AG04450 (cell line): ENCODE data around the gene RPL36. TPM values are rescaled to one million over a fixed set of nuclear protein-coding genes. Genes with fewer than 3 reads are reported as not detected.

Experiments used
- CTCF ChIA-PET: fragments of 300-600, 350-600 bp; formaldehyde crosslinking; extraction: SDS; loops from one replicate; lab custom pipeline; 2022; ENCODE audit warnings: antibody characterized with exemption, inconsistent platforms; lab: Charles Lee
- POLR2A ChIA-PET: fragments of 350-600 bp; formaldehyde crosslinking; extraction: SDS; loops from one replicate; lab custom pipeline; 2021; ENCODE audit warnings: antibody characterized with exemption, inconsistent platforms; lab: Yijun Ruan, JAX
- DNase-seq: peaks from one replicate; pipeline ENCODE4 v3.0.0-alpha.2; 2011; ENCODE audit warnings: low read depth, low spot score
- H3K27ac ChIP-seq: one replicate; pipeline ENCODE4 v1.5.1; 2012; ENCODE audit warnings: low read depth, low read length, control low read depth
- H3K27me3 ChIP-seq: one replicate; pipeline ENCODE4 v1.6.0; 2012; ENCODE audit warnings: low read length; ENCODE audit not compliant: control insufficient read depth, insufficient read depth
- H3K4me3 ChIP-seq: 2 replicates; pipeline ENCODE4 v1.5.1; 2011; ENCODE audit warnings: mild to moderate bottlenecking, low read depth, low read length, control low read depth
- H3K9me3 ChIP-seq: 2 replicates; pipeline ENCODE4 v1.5.1; 2012; ENCODE audit warnings: low read length; ENCODE audit not compliant: control insufficient read depth, insufficient read depth
- polyA plus RNA-seq: library from polyadenylated mRNA; depleted of rRNA; stranded (reverse); fragments of >200 nt; gene quantifications from 2 replicates; pipeline ENCODE4 v1.2.3, GENCODE V29; 2011
- TF ChIP-seq, protein P1 (sequence below): IDR thresholded peaks from 2 replicates; pipeline ENCODE4 v1.5.1; 2011; ENCODE audit warnings: low read depth, low read length, control low read depth, inconsistent platforms

Gene RPL36
- polyA plus RNA-seq, 1 experiment = 478 TPM

DNA sequence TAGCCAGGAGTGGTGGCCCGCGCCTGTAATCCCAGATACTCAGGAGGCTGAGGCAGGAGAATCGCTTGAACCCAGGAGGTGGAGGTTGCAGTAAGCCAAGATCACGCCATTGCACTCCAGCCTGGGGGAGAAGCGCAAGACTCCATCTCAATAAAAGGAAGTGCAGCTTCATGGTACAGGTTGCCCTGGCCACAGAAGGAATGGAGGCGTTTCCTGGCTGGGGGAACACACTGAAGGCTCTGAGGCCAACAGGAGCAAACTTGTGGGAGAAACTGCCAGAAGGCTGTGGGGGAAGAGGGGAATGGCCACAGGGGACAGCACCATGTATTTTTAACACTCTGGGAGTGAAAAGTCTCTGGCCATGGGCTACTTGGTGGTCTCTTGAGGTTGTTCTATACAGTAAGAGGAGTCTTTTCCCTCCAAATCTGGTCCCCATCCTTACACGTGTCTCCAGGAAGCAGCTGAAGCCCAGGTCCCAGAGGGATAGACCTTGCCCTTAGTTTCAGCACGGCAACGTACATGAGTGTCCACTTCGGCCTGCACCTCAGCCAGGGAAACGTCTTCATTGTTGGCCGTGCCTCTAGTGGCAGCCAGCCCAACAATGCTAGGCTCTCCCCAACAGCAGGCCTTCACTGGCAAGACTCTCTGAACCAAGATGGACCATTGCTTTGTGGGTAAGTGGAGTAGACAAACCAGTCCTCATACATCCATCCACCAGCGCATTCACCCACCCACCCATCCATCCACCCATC, 17.2 kb upstream of the RPL36 start:
- ChIA-PET POLR2A (no interaction called here), CTCF (no interaction called here)
- no peak for DNase-seq

DNA sequence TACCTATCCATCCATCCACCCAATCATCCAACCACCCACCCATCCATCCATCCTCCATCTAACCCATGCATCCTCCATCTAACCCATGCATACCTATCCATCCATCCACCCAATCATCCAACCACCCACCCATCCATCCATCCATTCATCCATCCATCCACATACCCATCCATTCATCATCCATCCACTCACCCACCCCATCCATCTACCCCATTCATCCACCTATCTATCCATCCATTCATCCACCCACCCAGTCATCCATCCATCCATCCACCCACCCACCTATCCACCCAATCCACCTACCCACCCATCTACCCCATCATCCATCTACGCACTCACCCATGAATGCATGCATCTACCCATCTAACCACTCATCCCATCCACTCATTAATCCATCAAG, 16.3 kb upstream of the RPL36 start:
- Histone ChIP-seq H3K9me3 (no peaks in the 10 kb centered on the region), H3K27ac (no peak overlapping the region), H3K4me3 (no peak overlapping the region), H3K27me3 (no peaks in the 10 kb centered on the region)
- no peak for DNase-seq
- CTCF ChIA-PET = no interaction called here
- TF ChIP-seq, protein P1, sequence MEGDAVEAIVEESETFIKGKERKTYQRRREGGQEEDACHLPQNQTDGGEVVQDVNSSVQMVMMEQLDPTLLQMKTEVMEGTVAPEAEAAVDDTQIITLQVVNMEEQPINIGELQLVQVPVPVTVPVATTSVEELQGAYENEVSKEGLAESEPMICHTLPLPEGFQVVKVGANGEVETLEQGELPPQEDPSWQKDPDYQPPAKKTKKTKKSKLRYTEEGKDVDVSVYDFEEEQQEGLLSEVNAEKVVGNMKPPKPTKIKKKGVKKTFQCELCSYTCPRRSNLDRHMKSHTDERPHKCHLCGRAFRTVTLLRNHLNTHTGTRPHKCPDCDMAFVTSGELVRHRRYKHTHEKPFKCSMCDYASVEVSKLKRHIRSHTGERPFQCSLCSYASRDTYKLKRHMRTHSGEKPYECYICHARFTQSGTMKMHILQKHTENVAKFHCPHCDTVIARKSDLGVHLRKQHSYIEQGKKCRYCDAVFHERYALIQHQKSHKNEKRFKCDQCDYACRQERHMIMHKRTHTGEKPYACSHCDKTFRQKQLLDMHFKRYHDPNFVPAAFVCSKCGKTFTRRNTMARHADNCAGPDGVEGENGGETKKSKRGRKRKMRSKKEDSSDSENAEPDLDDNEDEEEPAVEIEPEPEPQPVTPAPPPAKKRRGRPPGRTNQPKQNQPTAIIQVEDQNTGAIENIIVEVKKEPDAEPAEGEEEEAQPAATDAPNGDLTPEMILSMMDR = no peak
- POLR2A ChIA-PET = no interaction called here

More for the DNA sequence above, 17.2 kb upstream of the RPL36 start:
- TF ChIP-seq, protein P1 = no peak
- H3K27ac ChIP-seq = no peak overlapping the region
- H3K27me3 ChIP-seq = no peaks in the 10 kb centered on the region
- H3K4me3 ChIP-seq = no peak overlapping the region
- no peaks in the 10 kb centered on the region for H3K9me3 ChIP-seq

DNA sequence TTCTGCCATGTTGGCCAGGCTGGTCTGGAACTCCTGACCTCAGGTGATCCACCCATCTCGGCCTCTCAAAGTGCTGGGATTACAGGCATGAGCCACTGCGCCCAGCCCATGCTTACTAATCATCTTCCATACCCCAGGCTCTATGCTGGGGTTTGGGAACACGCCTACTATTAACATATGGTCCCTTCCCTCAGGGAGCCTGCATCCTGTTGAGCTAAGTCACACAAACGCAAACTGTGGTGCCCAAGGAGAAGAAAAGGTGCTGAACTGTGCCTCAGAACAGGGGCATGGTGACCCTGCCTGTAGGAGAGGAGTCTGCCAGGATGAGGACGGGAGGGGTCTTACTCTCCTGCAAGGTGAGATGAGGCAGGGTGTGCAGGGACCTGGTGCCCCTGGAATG, 15.4 kb upstream of the RPL36 start:
- Histone ChIP-seq H3K27me3 (no peaks in the 10 kb centered on the region), H3K27ac (no peak overlapping the region), H3K9me3 (no peaks in the 10 kb centered on the region; the same call in 1 of the 2 replicates), H3K4me3 (no peak overlapping the region)
- DNase-seq = no peak
- POLR2A ChIA-PET = interaction anchor here (0.7 to 1.4 kb wide), 2 partner anchors 13 to 15 kb away, joined by 3 to 6 read pairs; partner anchors contain the start of gene RPL36
- CTCF ChIA-PET = interaction anchor here (1.0 kb wide), 1 partner anchor 12 kb away, joined by 3 read pairs; no protein-coding TSS in a partner anchor
- TF ChIP-seq, protein P1 = no peak

DNA sequence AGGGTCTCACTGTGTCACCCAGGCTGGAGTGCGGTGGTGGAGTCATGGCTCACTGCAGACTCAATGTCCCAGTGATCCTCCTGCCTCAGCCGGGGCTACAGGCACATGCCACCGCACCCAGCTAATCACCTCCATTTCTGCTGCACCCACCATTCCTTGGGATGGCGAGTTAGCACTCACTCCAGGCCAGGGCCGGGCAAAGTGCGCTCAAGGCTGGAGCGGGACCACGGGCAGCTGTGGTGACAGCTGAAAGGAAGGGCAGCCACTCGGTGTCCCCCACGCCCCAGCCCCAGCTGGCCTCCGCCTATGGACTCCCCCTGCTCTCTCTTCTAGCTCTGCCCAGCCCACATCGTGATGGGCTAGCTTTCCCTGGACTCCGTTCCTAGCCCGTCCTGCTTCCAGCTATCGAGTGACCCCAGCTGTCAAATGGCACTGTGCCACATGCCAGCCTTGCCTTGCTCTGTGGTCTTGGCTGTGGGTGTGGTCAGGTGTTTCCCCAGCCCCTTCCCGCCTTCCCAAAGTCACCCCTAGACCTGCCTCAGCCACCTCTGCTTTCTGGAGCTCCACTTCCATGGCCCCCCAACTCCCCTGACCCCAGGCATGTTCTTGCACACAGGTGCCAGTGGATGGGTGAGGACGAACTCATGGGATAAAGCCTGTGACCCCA, 13.9 kb upstream of the RPL36 start:
- H3K4me3 ChIP-seq = no peak overlapping the region
- DNase-seq = no peak
- H3K27ac ChIP-seq = no peak overlapping the region
- CTCF ChIA-PET = interaction anchor here (0.9 kb wide), 1 partner anchor 11 kb away, joined by 3 read pairs; no protein-coding TSS in a partner anchor
- POLR2A ChIA-PET = interaction anchor here (1.4 kb wide), 1 partner anchor 14 kb away, joined by 3 read pairs; the partner anchor contains the start of gene RPL36
- H3K27me3 ChIP-seq = no peaks in the 10 kb centered on the region
- TF ChIP-seq, protein P1 = no peak
- H3K9me3 ChIP-seq = peaks cover 4% of the 10 kb centered on the region; the same call in 1 of the 2 replicates

DNA sequence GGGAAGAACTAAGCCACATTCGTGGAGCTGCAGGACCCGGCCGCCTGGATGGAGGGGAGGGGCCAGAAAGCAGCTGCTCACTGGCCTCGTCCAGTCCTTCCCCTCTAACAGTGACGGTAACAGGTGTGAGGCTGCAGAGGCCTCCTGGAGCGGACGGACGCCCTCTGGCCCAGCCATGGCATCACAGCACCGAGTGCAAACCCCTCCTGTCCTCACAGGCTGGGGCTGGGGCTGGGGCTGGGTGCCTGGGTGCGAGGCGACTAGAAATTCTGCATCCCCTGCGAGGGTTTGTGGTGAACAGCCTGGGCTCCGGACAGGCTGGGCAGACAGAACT, 13.4 kb upstream of the RPL36 start:
- H3K27ac ChIP-seq = no peak overlapping the region

More for the DNA sequence above, 13.4 kb upstream of the RPL36 start:
- TF ChIP-seq, protein P1 = no peak
- no peaks in the 10 kb centered on the region for H3K27me3 ChIP-seq
- no peak for DNase-seq
- POLR2A ChIA-PET = no interaction called here
- no peak overlapping the region for H3K4me3 ChIP-seq
- peaks cover 4% of the 10 kb centered on the region; the same call in 1 of the 2 replicates for H3K9me3 ChIP-seq
- CTCF ChIA-PET = interaction anchor here (0.9 kb wide), 1 partner anchor 11 kb away, joined by 3 read pairs; no protein-coding TSS in a partner anchor
